Measurements from ENCODE around the gene IL10RB. TPM values are rescaled to one million over a fixed set of nuclear protein-coding genes. Genes with fewer than 3 reads are reported as not detected.
A peak's percentile ranks its signal among the peaks of the same experiment; 100 is the strongest.

The IL10RB gene
- total and polyA plus RNA-seq, 10 of the 15 experiments (the other 5 are each of a cell fraction or from before 2014, with no cell fraction given), result 15.0 to 55.1 (median 34.9) TPM

- TF ChIP-seq E4F1 (IDR thresholded peaks at IDR 0.05; ENCODE audit: borderline replicate concordance, partially characterized antibody) (no peak), PBX3 (IDR thresholded peaks at IDR 0.05; ENCODE audit: insufficient replicate concordance, low read depth, low read length) (no peak), ASH2L (IDR thresholded peaks at IDR 0.05; ENCODE audit: borderline replicate concordance, low read depth) (no peak), CHD4 (IDR thresholded peaks at IDR 0.05) (no peak), BCL11A (IDR thresholded peaks at IDR 0.05; ENCODE audit: low read depth, low read length) (no peak), TBL1XR1 (IDR thresholded peaks at IDR 0.05; ENCODE audit: low read depth, low read length) (no peak), POLR2AphosphoS5 (IDR thresholded peaks at IDR 0.05; ENCODE audit: low read length) (peak; percentile 64; the same call in 1 of the 2 replicates), JUND (IDR thresholded peaks at IDR 0.05; ENCODE audit: low read depth, low read length) (no peak), CREB1 (IDR thresholded peaks at IDR 0.05; ENCODE audit: low read depth) (0 out of 2 replicates have a peak, but pooled peaks have one; percentile 38), MTA3 (IDR thresholded peaks at IDR 0.05; ENCODE audit: borderline replicate concordance, low read length) (no peak), NFYA (IDR thresholded peaks at IDR 0.05; ENCODE audit: borderline replicate concordance, low read depth, low read length) (no peak), YY1 (IDR thresholded peaks at IDR 0.05; ENCODE audit: low read depth, low read length) (no peak), BHLHE40 (IDR thresholded peaks at IDR 0.05; ENCODE audit: borderline replicate concordance in 1 of 2, low read depth in 2 of 2, low read length in 1 of 2) (no peak; a peak in 1 of 4 replicates), NFYB (IDR thresholded peaks at IDR 0.05; ENCODE audit: insufficient read depth, low read depth, low read length) (no peak), HDGF (IDR thresholded peaks at IDR 0.05) (no peak), SREBF1 (IDR thresholded peaks at IDR 0.05; ENCODE audit: low read length) (no peak), MLLT1 (IDR thresholded peaks at IDR 0.05) (peak; percentile 90), ATF3 (IDR thresholded peaks at IDR 0.05; ENCODE audit: borderline replicate concordance, extremely low read depth, low read depth, low read length) (no peak), NRF1 (conservative IDR thresholded peaks at IDR 0.05; ENCODE audit: low read depth, low read length) (no peak), POU2F2 (IDR thresholded peaks at IDR 0.05; ENCODE audit: borderline replicate concordance, low read depth, low read length) (peak; percentile 28; the same call in 1 of the 3 replicates), CBX3 (IDR thresholded peaks at IDR 0.05; ENCODE audit: borderline replicate concordance, low read depth) (no peak)
Observed at GRCh38 chr21:33230545-33231324, 35.4 kb upstream of the IL10RB start (continued).
